GM18907 (cell line): Measurements from ENCODE around the gene TUBA1C.
"Not testable (repeated sequence)": the region's sequence is repeated elsewhere in the genome, so short reads cannot be mapped to it uniquely, and the experiment has no call there.

Experiments used
- ATAC-seq: cut with Tn5 transposase; IDR thresholded peaks from one replicate; pipeline ENCODE4 v1.9.1; 2021; ENCODE audit warnings: mild to moderate bottlenecking, moderate library complexity; ENCODE audit not compliant: unreplicated experiment

TUBA1C gene

DNA sequence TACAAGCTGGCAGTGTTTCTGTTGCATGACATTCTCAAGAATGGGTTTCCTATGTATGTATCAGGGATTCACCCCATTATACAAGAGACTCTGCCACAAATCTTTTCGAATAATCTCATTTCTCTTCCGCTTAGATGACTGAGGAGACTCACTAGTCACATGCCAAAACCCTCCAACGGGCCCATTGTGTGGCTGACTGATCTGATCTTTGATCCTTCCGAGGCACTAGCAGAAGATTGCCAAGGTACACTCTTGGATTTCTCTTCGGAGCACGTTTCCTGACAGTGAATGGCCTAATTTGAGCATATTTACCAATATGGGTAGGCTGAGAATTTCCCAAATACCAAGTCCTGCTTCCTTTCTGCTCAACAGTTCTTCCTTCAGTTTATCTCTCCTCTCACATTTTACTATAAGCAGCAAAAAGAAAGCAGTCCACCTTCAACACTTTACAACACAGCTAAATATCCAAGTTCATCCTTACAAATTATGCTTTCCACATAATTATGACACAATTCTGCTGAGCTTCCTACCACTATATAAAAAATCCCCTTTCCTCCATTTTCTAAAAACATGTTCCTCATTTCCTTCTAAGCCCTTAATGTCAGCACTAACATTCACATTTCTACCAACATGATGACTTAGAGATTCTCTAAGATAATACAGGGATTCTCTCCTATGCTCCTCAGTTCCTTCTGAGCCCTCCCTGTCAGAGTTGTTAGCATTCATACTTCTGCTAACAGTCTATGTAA lies 41.1 kb downstream of the TUBA1C start:
- no peak for ATAC-seq

DNA sequence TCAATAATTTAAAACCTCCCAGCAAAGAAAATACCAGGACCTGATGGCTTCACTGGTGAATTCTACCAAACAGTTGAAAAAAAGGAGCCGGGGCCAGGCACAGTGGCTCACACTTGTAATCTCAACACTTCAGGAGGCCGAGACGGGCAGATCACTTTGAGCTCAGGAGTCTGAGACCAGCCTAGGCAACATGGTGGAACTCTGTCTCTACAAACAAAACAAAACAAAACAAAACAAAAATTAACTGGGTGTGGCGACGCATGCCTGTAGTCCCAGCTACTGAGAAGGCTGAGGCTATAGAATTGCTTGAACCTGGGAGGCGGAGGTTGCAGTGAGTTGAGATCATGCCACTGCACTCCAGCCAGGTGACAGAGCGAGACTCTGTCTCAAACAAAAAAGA lies 44.5 kb downstream of the TUBA1C start:
- no peak for ATAC-seq

DNA sequence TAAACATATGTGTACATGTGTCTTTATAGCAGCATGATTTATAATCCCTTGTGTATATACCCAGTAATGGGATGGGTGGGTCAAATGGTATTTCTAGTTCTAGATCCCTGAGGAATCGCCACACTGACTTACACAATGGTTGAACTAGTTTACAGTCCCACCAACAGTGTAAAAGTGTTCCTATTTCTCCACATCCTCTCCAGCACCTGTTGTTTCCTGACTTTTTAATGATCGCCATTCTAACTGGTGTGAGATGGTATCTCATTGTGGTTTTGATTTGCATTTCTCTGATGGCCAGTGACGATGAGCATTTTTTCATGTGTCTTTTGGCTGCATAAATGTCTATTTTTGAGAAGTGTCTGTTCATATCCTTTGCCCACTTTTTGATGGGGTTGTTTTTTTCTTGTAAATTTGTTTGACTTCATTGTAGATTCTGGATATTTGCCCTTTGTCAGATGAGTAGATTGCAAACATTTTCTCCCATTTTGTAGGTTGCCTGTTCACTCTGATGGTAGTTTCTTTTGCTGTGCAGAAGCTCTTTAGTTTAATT lies 45.6 kb downstream of the TUBA1C start:
- ATAC-seq, result not testable (repeated sequence)

DNA sequence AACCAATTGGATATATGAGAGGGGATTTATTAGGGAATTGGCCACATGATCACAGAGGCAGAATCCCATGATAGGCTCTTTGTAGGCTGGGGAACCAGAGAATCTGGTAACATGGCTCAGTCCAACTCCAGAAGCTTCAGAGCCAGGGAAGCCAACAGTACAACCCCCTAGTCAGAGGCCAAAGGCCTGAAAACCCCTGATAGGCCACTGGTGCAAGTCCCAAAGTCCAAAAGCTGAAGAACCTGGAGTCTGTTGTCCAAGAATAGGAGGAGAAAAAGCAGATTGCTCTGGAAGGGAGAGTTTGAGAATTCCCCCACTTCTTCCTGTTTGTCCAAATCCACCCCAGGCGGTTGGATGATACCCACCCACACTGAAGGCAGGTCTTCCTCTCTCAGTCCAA lies 49.9 kb downstream of the TUBA1C start:
- no peak for ATAC-seq

DNA sequence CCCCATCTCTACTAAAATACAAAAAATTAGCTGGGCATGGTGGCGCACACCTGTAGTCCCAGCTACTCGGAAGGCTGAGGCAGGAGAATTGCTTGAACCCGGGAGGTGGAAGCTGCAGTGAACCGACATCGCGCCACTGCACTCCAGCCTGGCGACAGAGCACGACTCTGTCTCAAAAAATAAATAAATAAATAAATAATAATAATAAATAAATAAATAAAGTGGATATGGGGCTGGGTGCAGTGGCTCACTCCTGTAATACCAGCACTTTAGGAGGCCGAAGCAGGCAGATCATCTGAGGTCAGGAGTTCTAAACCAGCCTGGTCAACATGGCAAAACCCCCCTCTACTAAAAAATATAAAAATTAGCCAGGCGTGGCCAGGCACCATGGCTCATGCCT lies 52.2 kb downstream of the TUBA1C start:
- not testable (repeated sequence) for ATAC-seq

DNA sequence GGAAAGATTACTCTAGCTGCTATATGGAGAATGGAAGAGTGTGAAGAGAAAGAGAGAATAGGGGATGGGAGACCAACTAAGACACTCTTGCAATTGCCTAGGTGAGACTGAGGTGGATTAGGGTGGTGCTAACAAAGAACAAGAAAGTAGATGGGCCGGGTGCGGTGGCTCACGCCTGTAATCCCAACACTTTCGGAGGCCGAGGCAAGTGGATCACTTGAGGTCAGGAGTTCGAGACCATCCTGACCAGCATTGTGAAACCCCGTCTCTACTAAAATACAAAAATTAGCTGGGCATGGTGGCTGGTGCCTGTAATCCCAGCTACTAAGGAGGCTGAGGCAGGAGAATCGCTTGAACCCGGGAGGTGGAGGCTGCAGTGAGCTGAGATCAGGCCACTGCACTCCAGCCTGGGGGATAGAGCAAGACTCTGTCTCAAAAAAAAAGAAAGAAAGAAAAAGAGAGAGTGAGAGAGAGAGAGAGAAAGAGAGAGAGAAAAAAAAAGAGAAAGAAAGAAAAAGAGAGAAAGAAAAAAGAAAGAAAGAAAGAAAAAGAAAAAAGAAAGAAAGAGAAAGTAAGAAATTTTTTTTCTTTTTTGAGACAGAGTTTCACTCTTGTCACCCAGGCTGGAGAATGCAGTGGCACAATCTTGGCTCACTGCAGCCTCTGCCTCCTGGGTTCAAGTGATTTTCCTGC lies 55.7 kb downstream of the TUBA1C start:
- ATAC-seq, result not testable (repeated sequence)

DNA sequence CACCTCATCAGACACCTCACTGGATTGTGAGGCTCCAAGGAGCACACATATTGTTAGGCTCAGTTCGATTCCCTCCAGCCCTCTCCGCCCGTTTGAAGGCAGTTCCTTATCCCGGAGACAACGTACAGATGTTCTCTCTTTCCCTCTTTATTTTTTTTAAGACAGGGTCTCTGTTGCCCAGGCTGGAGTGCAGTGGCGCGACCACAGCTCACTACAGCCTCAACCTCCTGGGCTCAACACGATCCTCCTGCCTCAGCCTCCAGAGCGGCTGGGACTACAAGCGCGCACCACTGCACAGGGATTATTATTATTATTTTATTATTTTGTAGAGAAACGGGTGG lies 57.5 kb downstream of the TUBA1C start:
- ATAC-seq, result peak; percentile 4

DNA sequence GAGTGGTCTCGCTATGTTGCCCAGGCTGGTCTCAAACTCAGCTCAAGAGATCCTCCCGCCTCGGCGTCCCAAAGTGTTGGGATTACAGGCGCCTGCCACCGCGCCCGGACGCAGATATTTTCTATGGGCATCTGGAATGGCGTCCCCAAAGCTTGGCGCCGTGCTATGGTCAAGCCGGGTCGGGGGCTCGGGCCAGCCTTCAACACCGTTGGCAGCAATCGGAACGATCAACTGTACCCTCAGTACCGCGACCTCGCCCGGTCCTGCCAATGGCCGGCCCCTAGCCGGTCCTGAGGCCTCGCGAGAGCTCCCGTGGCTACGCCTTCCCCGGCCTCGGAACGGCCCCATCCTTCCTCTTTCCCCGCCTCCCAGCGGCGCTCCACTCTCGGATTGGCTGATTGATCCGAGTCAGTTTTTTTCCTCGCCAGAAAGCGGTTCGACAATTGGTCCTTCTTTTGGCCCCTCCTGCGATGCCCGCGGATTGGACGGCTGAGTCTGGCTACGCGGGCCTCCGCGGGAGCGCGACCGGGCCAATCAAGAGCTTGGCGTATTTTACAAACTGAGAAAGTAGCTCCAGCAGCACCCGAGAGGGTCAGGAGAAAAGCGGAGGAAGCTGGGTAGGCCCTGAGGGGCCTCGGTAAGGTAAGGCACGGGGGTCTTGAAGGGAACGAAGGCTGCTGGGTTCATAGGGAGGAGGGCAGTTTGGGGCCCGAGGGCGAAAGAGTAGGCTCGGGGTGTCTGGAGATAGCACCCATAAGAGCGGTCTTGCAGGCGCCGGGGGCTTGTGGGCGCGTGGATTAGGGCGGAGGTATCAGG lies 58.0 kb downstream of the TUBA1C start, which contains the start of gene TROAP:
Gene TROAP, plus strand, starts transcription at position 548 of the 816 bp plus-strand sequence. CDS start 354 bp downstream, outside the sequence.
- ATAC-seq, result peak; percentile 97

DNA sequence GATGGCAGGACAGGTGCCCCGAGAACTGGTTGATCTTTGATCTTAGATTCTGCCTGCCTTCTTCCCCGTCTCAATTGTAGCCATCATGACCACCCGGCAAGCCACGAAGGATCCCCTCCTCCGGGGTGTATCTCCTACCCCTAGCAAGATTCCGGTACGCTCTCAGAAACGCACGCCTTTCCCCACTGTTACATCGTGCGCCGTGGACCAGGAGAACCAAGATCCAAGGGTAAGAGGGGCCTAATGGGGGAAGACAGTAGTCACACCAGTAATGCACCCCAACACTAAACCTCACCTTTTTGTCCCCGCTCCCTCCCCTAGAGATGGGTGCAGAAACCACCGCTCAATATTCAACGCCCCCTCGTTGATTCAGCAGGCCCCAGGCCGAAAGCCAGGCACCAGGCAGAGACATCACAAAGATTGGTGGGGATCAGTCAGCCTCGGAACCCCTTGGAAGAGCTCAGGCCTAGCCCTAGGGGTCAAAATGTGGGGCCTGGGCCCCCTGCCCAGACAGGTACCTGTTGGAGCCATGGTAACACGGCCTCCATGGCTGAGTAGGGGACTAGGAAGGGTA lies 58.7 kb downstream of the TUBA1C start:
- no peak for ATAC-seq
